HT1080 (cell line): ENCODE measurements around the gene LRRC9. TPM values are rescaled to one million over a fixed set of nuclear protein-coding genes. Genes with fewer than 3 reads are reported as not detected.
"Not testable (repeated sequence)": the region's sequence is repeated elsewhere in the genome, so short reads cannot be mapped to it uniquely, and the experiment has no call there.

Source experiments
- DNase-seq: peaks from one replicate; pipeline ENCODE4 v3.0.0-alpha.2; 2015; ENCODE audit warnings: low read depth
- polyA plus RNA-seq, 2 experiments: library from polyadenylated mRNA; depleted of rRNA; stranded (reverse); fragments of >200 nt; gene quantifications; 2 replicates each; pipeline ENCODE4 v1.2.3, GENCODE V29; 2015
- total RNA-seq: library from RNA; depleted of rRNA; stranded (reverse); fragments of >200 nt; shearing (Covaris generic); gene quantifications from 2 replicates; pipeline ENCODE4 v1.2.3, GENCODE V29; 2014; rRNA removed

LRRC9 gene
- total RNA-seq, result not detected in 2 replicates
- polyA plus RNA-seq (2015; cell fraction: cytosol; rRNA removed), result not detected in 2 replicates
- polyA plus RNA-seq (2015; cell fraction: nucleus; rRNA removed), result not detected in 2 replicates

DNA sequence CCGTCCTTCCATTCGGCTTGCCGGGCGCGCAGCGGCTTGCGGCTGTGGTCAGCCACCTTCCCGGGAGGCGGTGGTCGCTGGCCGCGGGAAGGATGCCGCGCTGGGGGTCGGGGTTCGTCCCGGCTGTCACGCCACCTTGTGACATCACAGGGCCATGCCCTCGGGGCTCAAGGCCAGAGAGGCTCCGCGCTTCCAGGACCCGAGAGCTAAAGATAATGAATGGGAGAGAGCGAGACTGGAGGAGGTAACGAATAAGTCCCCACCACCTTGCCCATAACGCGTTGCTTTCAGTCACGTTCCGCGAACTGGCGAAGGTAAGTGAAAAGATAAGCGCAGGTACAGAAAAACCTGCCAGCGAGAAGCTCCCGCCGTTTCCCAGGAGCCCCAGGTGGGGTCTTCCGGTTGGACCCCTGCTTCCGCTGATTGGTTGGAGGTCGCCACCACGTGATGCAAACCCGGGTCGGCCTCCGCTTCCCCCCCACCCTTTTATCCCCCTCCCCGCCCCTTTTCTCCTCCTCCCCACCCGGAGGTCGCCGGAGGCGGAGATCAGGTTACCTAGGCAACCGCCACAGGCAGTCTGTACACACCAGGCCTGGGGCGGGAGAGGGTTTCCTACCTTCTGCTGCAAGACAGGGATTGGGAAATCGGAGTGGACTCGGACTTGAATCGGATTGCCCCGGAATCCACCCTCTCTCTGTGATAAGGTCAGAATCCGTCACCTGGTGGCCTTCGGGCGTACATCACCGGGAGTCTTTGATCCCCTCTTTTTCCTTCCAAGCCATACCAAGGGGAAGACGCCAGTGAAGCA is at the start of gene LRRC9:
LRRC9 (plus strand) TSS at position 575 of the 808 bp plus-strand sequence.
- DNase-seq, result no peak

DNA sequence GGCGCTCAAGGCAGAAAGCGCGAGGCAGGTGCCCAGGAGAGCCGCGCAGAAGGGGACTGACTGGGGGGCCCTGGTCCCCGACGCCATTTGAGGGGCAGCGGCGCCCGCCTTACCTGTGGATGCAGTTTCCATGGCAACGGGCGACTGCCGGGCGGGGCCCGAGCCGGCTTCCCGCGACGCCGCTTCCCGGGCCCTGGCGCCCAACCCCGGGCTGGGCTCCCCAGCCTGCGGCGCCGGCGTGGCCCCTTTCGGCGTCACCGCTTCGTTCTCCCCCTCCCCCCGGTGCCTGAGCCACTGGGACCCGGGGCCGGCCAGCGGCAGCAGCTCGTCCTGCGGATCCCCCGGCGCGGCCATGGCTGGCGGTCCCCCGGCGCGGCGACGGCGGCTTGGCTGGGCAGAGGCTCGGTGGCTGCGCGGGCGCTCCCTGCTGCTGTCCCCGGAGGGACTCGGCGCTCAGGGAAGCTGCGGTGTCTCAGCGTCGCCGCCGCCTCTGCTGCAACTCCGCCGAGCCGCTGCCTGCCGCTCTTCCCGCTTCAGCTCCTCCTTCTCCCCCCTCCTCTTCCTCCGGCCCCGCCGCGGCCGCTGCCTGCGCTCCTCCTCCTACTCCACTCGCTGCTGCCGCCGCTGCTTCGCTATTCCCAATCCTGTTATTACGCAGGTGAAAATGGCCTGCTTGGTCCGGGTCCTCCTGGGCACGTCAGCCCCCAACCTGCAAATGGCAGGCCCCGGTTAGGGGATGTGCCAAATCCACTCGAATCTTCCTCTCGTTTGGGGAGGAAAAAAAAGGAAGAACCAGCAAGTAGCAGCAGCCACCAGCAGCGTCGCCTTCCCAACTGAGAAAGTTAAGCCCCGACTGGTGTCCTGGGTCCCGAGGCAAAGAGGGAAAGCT is 49.4 kb upstream of the LRRC9 start, which contains the start of gene RTN1:
RTN1 (minus strand) TSS at position 500 of the 889 bp plus-strand sequence; CDS start at position 354, 146 bp downstream.
- peak; percentile 76 for DNase-seq

DNA sequence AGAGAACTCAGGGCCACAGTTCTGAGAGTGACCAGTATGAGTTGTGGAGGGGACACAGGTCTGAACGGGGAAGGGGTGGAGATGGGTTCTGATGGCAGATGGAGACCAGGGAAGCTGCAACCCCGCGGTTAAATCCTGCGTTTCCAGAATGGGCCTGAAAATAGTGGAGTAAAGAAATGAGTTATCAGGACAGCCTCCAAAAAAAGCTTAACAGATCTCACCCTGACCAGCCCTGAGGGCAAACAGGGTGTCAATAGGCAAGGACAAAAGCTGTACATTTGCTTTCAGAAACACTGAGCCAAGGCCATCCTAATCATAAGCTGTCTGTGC is 48.8 kb upstream of the LRRC9 start:
- DNase-seq, result no peak

DNA sequence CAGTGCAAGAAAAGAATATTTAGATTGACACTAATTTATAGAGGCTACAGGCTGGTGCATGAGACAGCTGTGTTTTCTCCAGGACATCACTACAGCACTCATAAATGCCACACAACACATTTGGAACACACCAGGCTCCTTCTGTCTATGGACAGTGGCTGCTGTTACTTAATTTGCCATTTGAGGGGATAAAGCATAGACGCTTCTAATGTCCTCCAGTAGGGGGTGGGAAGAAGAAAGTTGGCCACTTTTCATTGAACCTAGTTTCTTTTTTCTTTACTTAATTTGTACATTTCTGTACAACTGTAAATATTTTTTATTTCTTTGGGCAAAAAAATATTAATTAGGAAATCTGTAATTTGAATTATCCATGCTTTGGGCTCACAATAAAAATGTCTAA is 37.0 kb upstream of the LRRC9 start:
- no peak for DNase-seq

DNA sequence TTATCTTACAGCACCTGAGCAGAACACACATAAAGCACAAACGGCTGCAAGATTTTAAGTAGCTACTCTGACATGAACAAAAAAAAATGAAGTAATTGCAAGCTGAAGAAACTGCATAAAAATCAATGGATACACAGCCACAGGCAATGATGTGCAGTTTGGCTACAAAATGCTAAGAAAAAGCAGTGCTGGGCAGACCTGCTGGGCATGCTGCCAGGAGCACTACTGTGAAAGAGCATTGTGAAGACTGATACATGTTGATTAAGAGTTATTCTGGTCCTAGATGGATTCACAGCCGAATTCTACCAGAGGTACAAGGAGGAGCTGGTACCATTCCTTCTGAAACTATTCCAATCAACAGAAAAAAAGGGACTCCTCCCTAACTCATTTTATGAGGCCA is 29.3 kb upstream of the LRRC9 start:
- no peak for DNase-seq

DNA sequence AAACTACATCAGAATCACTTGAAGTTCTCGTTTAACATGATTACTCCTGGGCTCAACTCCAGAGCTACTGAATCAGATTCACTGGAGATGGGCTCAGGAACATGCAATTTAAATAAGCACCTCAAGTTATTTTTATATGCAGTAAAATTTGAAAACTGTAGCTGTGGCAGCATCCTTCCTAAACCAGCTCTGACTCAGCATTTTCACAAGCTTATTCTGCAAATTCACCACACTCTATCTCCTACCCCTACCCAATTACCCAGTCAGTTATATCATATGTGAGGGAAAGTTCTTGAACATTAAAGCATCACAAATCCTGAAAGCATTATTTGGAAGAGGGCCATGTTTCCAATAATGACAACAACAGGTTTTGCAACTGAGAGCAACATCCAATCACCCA is 24.2 kb upstream of the LRRC9 start:
- DNase-seq, result no peak

DNA sequence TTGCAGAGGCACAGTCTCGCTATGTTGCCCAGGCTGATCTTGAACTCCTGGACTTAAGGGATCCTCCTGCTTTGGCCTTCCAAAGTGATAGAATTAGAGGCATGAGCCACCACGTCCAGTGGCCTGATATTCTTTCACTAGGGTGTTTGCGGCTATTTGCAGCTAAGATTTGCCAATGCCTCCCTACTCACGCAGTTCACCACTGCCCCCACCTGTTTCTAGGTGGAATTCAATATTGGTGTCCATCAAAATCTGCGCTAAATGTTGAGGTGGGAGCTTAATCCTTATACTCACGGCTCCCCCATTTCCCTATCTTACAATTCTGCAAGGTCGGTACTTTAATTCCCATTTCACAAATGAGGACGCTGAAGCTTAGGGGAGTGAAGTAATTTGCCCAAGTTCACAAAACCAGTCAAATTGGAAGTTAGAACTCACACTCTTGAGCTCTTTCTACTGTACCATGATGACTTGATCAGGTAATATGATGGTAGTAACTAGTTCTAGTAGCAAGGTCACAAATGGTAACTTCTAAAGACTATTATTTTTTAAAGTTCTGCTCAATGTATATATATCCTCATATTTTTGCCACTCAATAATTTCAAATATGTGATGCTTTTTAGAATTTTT is 22.1 kb upstream of the LRRC9 start:
- DNase-seq, result peak; percentile 64

DNA sequence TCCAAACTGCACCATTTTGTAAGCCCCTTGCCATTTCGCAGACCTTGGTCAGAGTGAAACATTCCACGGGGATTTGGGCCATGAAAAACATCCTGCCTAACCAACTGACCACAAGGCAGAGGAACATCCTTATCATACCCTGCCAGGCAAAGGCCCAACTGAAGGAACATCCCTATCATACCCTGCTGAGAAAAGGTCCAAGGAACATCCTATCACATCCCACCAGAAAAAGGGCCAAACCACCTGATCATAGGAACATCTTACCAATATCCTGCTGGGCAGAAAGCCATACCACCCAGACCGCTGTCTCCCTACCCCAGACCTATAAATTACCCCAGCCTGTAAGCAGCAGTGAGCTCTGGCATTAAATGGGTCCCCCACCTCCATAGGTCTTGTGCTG is 19.4 kb upstream of the LRRC9 start:
- DNase-seq, result no peak

DNA sequence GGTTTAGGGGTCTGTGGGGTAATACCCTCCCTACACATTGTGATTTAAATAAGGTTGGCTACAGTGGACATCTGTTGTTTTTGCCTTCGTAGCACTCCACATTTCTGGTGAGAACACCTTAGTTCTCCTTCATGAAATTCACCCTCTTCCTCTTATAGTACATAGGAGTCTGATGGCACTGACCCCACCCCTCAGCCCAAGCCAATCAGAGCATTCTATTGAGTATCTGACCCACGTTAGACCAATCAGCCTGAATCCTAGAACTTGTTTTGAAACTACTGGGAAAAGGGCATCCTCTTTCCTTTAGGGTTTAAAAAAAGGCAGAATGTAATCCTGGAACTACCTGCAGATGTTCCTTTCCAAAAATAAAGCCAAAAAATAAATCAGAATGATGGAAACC is 15.8 kb upstream of the LRRC9 start:
- no peak for DNase-seq

DNA sequence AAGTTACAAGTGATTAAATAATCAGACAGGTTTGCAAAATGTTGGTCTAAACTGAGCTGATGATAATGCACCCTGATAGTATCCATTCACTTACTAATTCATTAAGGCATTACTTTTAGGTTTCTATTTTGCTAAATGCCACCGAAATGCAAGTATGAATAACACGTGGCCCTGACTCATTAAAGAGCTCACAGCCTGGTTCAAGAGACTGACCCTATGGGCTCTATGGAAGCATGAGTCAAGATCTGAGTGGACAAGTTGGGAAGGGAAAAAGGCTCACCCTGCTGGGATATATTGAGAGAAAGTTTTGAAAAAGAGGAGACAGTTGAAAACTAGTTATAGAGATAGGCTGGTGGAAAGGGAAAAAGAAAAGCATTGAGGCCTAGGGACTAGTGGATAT is 14.8 kb upstream of the LRRC9 start:
- peak; percentile 75 for DNase-seq

DNA sequence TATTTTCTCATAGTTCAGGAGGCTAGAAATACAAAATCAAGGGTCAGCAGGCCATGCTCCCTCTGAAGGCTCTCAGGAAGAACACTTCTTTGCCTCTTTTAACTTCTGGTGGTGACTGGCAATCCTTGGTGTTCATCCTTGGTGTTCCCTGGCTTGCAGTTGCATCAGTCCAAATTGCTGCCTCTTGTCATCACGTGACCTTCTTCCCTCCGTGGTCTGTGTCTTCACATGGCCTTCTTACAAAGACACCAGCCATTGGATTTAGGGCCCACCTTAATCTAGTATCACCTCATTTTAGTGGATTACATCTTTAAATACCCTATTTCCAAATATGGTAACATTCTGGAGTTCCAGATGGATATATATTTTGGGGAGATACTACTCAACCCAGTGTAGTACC is 7.5 kb upstream of the LRRC9 start:
- DNase-seq, result no peak

DNA sequence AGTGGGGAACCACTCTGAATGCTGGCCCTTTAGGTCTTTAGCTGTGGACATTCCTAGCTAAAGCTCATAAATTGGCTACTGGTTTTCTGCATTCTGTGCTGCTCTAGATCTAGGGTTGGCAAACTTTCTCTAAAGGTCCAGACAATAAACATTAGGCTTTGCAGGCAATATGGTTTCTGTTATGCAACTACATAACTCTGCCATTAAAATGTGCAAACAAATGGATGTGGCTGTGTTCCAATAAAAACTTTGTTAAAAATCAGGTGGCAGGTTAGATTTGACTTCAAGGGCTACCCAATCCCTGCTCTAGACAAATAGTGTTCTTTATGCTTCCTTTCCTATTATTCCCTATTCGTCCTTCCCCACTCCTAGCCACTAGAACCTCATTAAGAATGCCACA is 6.8 kb upstream of the LRRC9 start:
- no peak for DNase-seq

DNA sequence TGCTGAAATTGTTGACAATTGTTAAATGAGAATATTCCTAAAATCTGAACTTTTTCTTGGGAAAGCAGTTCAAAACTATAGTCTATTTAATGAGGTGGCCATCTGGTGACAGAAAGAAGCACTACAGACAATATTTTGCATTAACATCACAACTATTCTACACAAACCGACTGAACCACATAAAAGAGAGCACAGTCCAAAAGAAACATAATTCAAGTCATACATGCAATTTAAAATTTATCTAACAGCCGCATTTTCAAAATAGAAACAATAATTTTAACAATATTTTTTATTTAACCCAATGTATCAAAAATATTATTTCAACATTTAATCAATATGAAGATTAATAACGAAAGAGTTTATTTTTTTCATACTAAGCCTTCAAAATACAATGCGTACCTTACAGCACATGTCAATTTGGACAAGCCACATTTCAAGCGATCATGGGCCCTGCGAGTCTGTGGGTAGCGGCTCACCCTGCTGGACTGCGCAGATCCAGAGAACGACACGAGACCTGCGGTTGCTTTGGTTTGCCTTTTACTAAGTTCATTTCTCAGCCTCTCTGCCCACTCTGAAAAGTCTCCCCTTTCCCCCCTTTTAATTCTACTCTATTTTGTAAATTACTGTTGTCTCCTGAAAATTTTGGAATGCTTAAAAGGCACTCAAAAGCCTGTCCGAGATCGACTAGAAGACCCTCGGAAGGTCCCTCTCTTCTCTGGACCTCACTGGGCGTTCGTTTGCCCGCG is 947 bp upstream of the LRRC9 start:
- DNase-seq, result no peak

DNA sequence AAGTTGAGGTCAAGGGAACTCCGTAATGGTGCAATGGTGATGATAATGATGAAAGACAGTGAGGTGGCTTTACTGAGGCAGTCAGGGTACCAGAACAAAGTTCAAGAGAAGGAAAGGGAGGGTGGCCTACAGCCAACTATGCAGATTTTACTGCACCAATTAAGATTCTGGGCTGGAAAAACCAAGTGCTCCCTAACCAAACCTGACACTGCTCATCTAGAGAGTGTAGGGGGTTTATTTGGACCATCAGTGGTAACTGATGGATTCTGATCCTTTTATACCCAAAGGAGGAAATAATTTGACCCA is 387 bp downstream of the LRRC9 start:
- DNase-seq, result no peak

DNA sequence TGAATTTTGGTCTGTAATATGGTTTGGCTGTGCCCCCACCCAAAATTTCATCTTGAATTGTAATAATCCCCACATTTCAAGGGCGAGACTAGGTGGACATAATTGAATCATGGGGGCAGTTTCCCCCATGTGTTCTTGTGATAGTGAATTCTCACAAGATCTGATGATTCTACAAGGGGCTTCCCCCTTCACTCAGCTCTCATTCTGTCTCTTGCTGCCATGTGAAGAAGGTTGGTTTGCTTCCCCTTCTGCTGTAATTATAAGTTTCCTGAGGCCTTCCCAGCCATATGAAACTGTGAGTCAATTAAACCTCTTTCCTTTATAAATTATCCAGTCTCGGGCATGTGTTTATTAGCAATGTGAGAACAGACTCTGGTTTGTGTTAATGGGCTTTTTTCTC is 5.9 kb downstream of the LRRC9 start:
- no peak for DNase-seq

DNA sequence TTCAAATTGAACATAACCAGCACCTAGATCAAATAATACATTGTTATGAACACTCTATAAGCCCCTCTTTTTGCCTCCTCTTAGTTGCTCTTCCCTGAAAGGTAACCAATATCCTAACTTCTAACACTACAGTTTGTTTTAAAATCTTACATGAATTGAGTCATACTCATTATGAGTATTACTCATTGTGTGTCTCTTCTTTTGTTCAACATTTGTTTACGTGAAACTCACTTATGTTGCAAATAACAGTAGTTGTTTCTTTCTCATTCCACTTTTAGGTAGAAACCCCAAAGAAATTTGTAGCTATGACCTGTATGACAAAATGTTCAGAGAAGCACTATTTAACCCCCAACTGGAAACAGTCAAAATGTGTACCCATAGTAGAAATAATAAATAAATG is 6.6 kb downstream of the LRRC9 start:
- DNase-seq, result no peak

DNA sequence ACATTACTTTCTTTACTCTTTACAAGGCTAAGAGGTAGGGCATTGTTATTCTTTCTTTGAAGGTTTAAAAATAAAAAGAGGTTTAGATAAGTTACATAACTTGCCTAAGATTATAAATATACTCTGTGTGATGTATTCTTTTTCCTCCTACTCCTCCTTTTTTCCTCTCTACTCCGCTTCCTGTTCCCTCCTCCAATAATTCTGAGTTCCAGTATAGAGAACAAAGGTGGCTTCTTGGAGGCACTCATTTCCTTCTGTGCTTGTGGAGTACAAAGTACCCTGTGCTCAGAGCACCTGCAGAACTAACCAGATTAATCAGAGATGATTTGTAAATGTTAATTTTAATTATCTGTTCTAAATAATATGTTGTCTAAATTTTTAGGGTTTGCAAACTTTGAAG is 11.3 kb downstream of the LRRC9 start:
- DNase-seq, result no peak

DNA sequence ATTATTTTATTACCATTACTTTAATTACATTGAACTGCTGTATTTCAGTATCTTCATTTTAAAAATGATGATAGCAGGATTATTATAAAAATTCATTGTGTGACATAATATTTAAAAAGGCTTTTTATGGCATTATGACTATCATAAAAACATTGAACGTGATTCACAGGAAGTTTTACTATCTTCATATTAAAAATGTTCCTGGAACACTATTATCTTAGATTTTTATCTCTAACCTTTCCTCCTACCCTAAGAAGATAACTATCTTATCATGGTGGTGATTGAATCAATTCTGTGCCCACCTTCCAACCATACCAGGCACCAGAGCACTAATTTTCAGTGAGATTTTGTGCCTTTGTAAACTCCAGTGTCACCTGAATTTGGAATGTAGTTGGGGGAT is 16.2 kb downstream of the LRRC9 start:
- DNase-seq, result no peak

DNA sequence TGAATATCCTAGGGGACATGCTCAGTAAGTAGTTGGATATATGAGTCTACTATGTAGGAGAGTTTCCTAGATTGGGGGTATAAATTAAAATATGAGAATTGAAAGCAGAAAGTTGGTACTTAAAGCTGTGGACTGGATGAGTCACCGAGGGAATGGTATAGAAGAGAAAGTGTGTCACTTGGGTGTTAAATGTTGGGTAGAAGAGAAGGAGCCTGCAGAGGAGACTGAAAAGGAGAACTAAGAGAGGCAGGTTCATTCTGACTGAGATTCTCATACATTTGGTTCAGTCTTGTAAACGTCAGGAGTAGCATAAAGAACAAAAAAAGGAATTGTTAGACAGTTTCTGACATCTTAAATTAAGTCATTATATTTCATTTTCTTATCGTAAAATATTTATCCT is 19.9 kb downstream of the LRRC9 start:
- no peak for DNase-seq

DNA sequence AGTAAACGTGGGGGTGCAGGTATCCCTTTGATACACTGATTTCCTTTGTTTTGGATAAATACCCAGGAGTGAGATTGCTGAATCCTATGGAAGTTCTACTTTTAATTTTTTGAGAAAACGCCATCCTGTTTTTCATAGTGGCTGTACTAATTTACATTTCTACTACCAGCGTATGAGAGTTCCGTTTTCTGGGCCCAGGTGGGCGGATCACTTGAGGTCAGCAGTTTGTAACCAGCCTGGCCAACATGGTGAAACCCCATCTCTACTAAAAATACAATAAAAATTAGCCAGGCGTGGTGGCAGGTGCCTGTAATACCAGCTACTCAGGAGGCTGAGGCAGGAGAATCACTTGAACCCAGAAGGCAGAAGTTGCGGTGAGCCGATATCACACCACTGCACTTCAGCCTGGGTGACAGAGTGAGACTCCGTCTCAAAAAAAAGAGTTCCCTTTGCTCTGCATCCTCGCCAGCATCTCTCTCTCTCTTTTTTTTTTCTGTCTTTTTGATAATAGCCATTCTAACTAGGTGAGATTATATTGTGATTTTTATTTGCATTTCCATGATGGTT is 22.4 kb downstream of the LRRC9 start:
- DNase-seq, result not testable (repeated sequence)

DNA sequence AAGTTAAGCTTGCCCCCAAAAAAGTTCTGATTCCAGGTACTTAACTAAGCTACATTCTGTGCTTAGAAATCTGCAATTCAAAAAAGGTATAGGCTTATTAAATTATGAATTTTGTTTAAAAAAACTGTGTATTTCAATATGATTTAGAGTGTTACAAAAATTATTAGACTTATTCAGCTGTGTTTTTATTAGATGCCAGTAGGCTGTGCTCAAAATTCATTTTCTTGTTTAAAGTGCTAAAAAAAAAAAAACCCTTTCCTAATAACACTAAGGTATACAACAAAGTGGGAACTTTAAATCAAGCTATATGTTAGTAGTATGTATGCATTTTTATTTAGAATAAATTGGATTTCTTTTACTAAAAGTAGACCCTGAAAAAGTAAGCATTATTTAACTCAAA is 25.0 kb downstream of the LRRC9 start:
- no peak for DNase-seq
